RWPE1 (cell line): Measurements from ENCODE around the gene ICA1.

Experiments
- CTCF ChIA-PET: fragments of 350-600 bp; sonication (Branson Sonifier 250); formaldehyde crosslinking; extraction: SDS; loops from one replicate; lab custom pipeline; 2021; lab: Yijun Ruan, JAX
- POLR2A ChIA-PET: fragments of 400-600 bp; formaldehyde crosslinking; extraction: SDS; loops from one replicate; lab custom pipeline; 2020; ENCODE audit warnings: antibody characterized with exemption; ENCODE audit not compliant: low non-redundant PET; lab: Yijun Ruan, JAX
- DNase-seq: peaks from one replicate; pipeline ENCODE4 v3.0.0; 2012; ENCODE audit warnings: low spot score
- H3K27ac ChIP-seq: fragments of 450-650 bp; 2 replicates; pipeline ENCODE4 v1.5.1; 2017
- CTCF ChIP-seq: fragments of 450-650 bp; conservative IDR thresholded peaks from 2 replicates; pipeline ENCODE4 v1.5.1; 2017; ENCODE audit warnings: low read depth, mild to moderate bottlenecking

The ICA1 gene

GRCh38 chr7:8197994-8198698, 63.8 kb downstream of the ICA1 start:
- TF ChIP-seq CTCF: no peak
- ChIA-PET POLR2A (no interaction called here), CTCF (no interaction called here)
- no peak for DNase-seq
- H3K27ac ChIP-seq: no peak overlapping the region

GRCh38 chr7:8192897-8193296, 69.1 kb downstream of the ICA1 start:
- DNase-seq: no peak
- ChIA-PET CTCF (interaction anchor here (0.5 kb wide), 1 partner anchor 452 kb away, joined by 11 read pairs; no protein-coding TSS in a partner anchor), POLR2A (no interaction called here)
- no peak overlapping the region for H3K27ac ChIP-seq
- TF ChIP-seq CTCF: no peak

- POLR2A ChIA-PET: no interaction called here
Observed at GRCh38 chr7:8190119-8190895, 71.7 kb downstream of the ICA1 start.

GRCh38 chr7:8189625-8190024, 72.3 kb downstream of the ICA1 start:
- CTCF ChIA-PET: interaction anchor here (0.5 to 1.0 kb wide), 6 partner anchors 167 to 1107 kb away, joined by 3 to 4 read pairs (median 3); no protein-coding TSS in a partner anchor
- POLR2A ChIA-PET: no interaction called here

More at GRCh38 chr7:8190119-8190895, 71.7 kb downstream of the ICA1 start:
- H3K27ac ChIP-seq: no peak overlapping the region
- peak; percentile 21 for DNase-seq
- peak; percentile 71 for TF ChIP-seq CTCF
- CTCF ChIA-PET: interaction anchor here (0.5 to 1.0 kb wide), 8 partner anchors 168 to 1108 kb away, joined by 3 to 5 read pairs (median 3); no protein-coding TSS in a partner anchor

GRCh38 chr7:8185926-8186683, 75.9 kb downstream of the ICA1 start:
- ChIA-PET CTCF (no interaction called here), POLR2A (no interaction called here)
- no peak for TF ChIP-seq CTCF
- no peak for DNase-seq
- H3K27ac ChIP-seq: no peak overlapping the region

More at GRCh38 chr7:8189625-8190024, 72.3 kb downstream of the ICA1 start:
- H3K27ac ChIP-seq: no peak overlapping the region
- TF ChIP-seq CTCF: no peak
- DNase-seq: no peak

GRCh38 chr7:8184221-8184620, 77.7 kb downstream of the ICA1 start:
- POLR2A ChIA-PET: no interaction called here

More at GRCh38 chr7:8184221-8184620, 77.7 kb downstream of the ICA1 start:
- no peak for DNase-seq
- CTCF ChIA-PET: no interaction called here
- TF ChIP-seq CTCF: no peak
- H3K27ac ChIP-seq: no peak overlapping the region
